IPS DF 19.7 (cell line): ENCODE data around the gene DOCK4.

Source experiments
- DNase-seq: peaks from one replicate; pipeline ENCODE4 v3.0.0-alpha.2; 2013; ENCODE audit warnings: low read depth, low spot score

Gene DOCK4

DNA sequence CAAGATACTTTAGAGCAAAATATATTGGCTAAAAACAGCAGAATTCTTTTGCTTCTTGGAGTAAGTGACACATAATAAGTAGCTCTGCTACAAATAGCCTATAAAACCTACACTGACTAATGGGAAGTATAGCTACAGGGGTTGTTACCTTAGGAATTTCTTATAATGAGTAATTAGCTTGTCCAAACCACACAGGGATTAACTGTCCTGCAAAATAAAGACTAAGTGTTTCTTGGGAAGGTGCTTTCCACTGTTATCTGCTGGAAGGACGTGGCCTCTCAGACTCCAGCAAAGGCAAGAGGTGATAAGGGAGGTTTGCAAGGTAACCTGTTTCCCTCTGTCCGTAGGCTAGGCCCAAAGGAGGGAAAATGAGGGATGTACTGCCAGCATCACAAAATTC is 302.4 kb downstream of the DOCK4 start:
- DNase-seq, result no peak

DNA sequence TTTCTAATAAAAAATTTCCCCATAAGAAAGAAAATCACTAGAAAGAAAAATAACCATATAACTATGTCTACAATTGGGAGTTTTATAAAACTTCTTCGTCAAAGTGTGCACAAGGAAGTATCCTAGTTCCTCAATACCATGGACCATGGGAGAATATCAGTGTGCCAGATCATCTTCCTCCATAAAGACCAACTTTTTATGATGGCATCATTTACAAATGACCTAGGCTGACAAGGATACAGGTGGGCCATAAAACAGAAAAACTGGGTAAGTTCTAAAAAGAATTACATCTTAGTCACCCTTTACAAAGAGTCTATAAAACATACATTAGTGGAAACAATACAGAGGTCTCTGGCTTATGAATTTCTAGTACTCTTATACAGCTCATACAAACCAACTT is 303.2 kb downstream of the DOCK4 start:
- no peak for DNase-seq

DNA sequence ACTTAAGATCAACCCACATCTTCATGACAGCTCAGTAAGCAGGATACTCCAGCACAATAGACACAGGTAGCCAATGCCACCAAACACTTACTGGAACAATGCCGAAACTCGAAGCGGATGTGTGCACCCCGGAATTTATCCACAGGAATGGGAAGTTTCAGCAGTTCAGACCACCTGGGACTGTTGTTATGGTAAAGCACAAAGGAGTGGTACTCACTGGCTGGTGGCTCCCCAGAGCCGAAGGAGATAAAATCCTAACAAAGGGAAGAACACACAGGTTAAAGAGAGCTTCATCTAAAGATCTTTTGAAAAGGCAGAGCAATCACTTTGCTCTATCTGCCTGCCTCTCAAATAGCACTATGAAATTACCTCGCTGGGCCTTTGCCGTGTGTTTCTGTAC is 305.9 kb downstream of the DOCK4 start:
- DNase-seq, result no peak

DNA sequence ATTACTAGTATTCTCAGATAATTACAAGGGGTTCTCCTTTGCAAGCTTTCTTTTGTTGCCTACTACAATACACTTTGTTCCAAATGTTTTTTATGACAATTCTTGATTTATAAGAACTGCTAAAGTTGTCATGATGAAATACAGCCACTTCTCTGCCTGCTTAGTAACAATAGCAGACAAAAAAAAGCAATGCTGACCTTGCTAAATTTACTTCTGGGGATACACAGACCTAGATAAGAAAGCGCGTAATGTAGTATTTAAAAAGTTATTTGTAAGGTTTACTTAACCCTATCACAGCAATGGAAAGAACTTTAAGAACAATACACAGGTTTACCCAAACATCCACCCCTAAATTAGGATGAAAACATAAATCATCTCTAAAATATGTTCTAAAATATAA is 311.1 kb downstream of the DOCK4 start:
- DNase-seq, result no peak

DNA sequence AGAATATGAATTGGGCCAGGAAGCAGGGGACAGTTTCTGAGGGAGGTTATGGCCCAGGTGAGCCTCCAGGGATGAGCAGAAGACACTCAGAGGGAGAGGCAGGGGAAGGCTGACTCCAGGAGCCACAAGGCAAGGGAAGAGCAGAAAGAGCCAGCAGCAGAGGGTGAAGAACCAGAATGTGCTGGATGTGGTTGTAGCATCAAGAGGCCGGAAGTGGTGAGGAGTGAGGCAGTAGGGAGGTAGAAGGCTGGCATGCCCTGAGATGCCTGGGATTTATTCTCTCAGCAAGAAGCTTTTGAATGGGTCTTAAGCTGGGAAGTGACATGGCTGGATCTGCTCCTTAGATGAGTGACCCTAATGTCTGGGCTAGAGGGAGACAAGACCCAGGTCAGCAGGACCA is 311.7 kb downstream of the DOCK4 start:
- DNase-seq, result no peak

DNA sequence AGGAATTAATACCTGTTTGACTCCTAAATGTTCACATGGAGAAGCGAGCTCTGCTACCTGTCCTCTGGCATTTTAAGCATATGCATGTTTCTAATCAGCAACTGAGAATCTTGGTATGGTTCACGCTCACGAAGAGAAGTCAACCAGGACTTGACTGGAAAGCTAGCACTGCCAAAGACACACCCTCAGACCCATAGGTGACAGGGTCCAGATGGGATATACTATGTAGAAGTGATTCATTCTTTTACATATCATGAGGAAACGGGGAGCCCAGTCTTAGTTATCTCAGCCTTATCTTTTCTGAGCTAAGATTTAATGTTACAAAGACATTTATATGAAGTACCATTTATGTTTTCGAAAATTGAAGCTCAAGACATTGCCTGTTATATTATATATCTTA is 313.0 kb downstream of the DOCK4 start:
- no peak for DNase-seq

DNA sequence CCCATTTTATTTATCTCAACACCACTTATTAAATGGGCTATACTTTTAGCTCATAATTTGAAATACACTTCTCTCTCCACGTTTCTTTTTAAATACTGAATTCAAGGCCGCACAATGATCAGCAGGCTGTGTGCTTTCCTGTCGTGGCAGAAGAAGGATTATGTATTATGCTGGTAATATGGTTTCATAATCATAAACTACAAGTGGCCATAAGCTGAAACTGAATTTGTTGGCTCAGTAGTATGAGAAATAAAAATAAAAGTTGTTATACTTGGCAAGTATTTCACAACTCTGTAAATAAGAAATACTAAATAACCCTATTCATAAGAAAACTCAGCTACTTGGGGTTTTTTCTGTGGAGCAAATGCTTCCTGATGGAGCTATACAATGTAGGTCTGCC is 313.6 kb downstream of the DOCK4 start:
- DNase-seq, result no peak

DNA sequence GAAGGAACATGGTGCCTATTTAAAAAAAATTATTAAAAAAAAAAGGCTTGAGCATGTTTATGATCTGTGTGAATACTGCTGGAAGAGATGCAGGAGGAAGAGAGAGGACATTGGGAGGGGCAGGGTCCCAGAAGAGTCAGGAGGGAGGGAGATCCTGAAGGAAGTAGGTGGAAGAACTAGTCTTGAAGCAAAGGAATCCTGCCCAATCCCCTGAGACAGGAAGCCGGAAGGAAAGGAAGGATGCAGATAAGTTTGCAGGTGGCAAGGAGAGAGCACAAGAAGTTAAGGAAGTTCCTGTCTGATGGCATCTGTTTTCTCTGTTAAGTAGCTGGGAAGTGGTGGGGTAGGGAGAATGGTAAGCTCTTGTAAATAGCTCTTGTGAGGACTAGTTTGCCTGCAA is 318.5 kb downstream of the DOCK4 start:
- DNase-seq, result no peak

DNA sequence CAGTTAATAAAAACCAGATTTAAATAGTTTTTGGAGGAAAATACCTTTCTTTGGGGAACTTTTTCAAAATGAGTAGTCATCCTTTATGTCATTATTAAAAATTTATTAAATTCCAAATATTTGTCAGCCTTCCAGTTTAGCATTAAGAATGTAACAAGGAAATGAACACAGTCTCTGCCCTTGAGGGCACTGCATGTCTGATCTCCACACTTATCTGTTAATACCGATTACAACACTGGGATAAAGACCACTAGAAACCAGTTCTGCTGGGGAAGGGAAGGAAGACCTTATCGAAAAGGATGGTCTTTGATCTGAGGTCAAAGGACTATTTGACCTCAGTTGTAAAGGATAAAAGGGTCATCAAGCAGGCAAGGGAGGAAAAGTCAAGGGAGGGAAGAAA is 320.0 kb downstream of the DOCK4 start:
- DNase-seq, result no peak

DNA sequence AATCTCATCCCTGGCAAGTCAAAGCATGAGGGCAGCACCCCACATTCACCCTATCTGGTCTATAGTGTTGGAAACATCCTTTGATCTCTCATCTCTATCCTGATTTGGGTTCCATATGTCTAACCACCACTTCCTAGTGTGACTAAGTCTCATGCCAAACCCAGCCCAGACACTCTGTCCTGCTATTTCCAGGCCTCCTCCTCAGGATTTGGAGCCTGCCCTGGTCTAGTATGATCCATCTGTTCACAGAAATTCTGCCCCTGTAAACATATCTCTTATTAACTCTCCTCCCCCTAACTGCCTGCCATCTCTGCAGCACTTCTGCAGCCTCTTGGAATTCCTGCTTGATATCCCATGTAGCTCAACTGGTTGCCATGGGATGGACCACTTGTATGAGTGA is 323.0 kb downstream of the DOCK4 start:
- no peak for DNase-seq

DNA sequence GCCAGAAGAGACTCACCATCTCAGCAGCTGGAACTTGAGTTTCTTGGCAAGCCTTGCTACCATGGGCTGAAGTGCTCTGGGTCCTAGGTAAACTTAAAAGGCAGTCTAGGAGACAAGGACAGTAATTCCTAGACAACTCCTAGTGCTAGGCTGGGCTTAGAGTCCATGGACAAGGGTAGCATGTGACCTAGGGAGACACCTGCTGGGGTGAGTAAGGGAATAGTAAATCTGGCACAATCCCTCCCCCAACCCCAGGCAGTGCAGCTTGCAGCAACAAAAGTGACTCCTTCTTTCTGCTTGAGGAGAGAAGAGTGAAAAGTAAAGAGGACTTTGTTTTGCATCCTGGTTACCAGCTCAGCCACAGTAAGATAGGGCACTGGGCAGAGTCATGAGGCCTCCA is 327.4 kb downstream of the DOCK4 start:
- DNase-seq, result no peak

DNA sequence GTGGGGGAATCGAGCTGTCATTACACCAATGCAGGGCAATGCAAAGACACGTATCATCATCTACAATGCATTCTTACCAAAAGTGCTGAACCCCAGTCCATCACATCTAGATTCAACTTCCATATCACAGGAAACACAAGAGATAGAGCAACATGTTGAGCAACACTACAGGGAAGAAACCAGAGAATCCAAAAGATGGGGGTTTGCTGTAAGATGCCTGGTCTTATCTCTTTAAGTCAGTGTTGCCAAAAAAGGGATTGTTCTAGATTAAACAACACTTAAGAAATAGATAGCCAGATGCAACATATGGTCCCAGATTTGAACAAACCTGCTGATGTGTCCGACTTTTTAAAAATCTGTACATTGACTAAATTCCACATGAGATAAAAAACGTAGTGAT is 328.3 kb downstream of the DOCK4 start:
- no peak for DNase-seq

DNA sequence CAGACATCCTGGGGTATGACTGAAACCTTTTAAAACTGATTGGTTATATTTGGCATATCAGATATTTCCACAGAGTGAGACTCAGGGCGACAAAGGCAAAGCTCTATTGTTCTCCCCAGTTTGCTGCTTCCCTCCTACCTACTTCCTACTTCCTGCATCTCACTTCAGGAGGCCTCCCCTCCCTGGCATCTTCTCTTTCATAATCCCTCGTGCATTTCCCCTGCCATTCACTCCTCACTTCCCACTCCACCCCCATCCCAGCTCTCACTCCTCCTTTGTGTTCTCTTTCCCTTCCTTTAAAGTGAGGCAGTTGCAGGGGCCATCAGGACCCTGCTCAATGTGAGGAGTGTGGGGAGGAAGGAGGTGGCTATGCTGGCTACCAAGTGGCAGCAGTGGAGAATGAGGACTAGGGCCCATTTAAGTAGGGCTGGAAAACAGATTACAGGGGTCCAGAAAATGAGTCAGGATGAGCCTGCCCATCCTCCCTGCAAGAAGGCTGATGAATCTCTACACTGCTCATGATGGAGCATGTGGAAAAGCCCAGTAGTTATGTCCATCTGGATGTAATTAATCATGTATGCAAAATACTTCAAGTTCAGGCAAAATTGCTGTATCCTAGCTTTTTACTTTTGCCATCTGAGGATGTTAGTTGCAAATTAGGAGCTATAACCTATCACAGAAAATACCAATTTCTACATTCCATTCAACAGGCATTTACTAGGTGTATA is 332.1 kb downstream of the DOCK4 start:
- DNase-seq, result no peak

DNA sequence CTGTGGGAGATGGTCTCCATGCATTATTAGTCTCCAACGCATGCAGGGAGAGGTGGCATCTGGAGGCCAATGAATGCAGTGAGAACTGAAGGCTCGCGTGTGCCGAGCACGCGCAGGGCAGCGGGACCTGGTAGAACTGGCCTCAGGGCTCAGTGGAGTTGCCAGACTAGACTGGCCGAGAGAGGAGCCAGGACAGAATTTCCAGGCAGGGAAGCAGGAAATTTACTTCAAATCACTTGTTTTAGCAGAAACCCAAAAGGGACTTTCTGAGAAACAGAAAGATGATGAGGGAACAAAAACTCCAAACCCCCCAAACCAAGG is 332.9 kb downstream of the DOCK4 start:
- no peak for DNase-seq

DNA sequence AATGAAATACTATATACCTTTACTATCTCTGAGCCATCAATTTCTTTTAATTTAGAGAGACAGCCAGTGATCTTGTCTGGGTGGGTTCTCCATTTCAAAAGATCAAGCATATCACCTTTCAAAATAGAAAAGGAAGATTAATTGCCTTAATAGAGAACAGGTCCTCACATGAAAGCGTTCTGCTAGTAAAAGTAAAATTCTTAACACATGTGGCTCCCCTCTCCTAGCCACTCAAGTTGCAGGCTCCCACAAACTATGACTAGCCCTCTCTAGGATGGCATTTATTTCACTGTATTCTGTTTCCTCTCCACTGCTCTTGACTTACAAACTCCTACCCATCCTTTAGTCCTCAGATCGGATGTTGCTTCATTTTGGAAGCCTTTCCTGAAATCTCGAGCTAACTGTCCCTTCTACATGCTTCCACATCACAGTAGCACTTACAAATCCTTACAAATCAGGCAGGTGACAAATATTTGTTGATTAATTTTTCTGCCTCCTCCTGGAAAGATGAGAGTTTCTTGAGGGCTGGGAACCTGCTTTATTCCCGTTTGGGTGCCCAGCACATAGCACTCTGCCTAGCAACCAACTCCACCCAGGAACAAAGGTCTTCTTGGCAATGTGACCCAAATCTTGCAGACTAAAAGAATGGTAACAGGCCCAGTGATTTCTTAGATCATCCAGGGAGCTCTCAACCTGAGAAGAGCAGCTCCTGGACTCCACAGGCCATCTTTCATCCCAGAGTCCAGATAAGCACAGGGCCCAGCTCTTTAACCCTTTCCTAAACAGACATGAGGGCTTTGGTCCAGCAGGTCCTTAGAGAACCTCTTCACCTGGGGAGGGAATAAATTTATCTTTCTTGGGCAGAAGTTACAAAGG is 333.5 kb downstream of the DOCK4 start:
- no peak for DNase-seq

DNA sequence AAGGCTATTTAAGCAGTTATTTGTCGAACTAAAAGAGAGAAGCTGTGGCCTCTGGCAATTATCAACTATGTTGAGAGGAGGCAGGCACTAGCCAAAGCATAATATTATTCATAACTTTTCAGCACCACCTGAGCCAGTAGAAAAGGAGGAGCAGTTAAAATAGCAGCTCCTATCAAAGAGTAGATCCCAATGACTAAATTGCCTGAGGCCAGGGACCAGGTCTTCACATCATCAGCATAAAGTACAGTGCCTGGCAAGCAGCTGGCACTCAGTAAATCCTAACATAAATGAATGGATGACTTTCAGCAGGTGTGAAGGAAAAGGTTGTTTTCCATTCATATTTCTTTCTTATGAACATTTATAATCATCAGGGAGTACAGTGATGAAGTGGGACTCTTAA is 334.9 kb downstream of the DOCK4 start:
- no peak for DNase-seq

DNA sequence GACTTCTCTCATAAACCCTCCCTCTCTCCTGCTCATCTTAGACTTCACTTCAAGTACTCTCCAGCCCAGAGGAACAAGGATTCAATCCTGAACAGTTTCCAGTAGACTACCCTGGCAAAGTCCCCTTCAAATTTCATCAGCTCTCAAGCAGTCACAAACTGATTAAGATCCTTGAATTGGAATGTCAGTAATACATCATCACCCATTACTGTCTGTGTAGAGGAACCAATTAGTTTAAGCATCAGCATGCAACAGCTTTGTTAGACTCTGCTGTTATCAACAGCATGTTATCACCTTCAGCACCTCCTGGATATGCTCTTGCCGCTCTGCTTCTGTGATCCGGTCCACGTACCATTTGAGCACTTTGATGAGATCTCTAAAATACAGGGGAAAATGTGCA is 336.9 kb downstream of the DOCK4 start:
- DNase-seq, result no peak

DNA sequence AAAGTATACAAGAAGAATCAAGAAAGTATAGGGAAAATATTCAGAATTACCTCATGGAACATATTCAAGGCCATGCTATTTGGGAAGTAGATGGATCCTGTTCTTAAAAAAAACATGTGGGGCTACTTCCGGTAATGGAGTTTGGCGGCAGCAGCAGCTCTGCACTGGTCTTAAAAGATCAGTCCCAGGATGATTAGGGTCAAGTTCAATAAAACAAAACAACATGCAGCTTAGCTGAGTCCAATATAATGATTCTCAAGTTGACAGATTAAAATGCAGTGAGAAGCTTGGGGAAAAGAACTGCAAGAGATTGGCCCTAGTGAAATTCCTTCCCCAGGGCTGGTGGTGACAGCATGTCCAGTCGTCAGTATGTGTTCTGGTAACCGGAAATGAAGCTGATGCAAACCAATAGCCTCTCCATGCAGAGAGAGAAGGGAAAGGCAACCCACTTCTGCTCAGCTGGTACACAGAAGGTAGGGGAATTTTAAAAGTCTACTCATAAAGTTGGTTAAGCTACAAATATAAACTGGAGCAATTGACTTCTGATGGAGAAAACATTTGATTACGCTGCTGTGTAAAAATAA is 338.8 kb downstream of the DOCK4 start:
- DNase-seq, result no peak

DNA sequence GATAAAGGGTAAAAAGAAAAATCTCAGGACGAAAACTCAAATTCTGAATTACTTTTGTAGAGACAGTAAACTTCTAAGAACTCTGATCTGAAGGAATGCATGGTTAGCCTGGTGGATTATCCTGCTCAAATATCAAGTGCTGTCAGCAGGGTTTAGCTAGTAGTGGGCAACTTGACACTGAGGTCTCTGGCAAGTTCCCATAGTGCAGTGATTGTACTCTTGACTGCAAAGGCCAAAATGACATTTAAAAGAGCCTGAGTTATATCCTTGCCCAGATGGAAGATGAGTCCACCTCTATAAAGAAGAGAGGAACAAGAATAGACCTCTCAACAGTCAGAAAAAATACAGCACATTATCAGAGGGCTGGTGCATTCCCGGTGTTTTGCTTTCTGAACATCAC is 339.4 kb downstream of the DOCK4 start:
- DNase-seq, result no peak

DNA sequence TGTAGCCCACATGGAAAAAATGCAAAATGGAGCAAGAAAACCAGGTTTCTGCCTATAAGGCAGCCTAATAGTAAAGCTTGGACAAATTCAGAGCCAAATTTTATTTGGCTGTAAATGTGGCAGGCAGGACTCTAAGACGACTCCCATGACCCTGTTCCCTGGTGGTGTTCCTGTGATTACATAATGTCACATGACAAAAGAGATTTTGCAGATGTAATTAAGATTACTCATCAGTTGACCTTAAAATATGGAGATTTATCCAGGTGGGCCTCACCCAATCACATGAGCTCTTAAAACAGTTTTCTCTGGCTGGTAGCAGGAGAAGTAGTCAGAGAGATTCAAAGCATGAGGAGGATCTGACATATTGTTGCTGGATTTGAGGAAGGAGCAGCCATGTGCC is 340.8 kb downstream of the DOCK4 start:
- DNase-seq, result no peak

DNA sequence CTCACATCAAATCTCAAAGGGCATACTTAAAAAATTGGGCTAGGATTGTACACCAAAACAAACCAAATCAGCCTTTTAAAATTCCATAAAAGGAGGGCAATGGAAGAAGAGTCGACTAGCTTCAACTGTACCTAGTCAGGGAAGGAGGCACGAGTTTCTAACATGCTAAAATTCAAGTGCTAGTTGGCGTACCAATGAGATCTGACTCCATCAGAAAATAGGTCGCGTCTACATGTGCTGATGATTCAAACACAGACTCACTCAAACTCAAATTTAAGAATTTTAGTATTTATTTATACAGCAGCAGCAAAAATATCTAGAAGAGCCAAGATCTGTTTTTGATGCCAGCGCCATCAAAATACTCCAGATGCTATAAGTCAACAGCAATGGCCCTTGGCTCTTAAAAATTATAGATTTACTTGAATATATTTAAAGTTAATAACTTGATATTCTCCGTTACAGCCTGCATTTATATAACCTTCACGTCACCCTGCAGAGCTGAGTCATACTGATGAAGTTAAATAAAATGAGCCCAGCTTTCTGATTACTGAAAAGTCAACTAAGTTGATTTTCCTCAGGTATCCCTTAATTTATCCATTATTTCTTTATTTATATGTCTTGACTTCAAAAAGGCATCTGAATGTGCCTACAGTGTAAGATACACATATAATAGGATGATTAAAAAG is 341.8 kb downstream of the DOCK4 start:
- no peak for DNase-seq

DNA sequence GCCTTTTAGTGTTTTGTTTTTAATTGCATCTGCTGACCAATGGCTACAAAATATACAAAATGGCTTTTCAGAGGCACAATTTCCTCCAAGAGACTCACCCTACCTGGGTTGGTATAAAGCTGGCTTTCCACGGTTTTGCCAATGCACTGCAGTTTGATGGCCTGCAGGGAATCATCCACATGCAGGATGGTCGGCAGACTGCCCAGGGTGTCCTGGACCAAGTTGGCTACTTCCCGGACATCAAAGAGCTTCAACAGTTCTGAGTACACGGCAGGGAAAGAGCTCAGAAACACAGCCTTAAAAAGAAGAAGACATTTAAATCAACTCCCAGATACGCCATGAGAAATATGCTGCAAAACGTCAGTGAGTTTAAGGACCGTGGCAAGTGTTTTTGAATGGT is 342.9 kb downstream of the DOCK4 start:
- no peak for DNase-seq

DNA sequence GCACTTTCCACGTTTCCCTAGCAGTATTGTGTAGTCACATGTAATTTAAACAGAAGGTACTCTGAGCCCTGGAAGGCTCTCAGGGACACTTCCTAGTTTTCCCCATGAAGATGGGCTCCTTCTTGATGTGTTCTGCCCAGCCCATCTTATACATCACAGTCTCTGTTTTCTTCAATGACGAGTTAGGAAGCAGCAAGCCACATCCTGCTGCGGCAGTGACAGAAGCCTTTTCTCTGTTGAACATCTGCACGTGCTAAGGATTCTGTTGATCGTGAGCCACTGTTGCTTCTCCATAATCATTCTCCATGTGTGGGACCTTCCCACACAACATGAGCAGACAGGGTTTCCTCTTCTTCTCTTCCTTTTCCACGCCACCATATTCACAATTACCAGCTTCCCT is 346.0 kb downstream of the DOCK4 start:
- no peak for DNase-seq
